Activated naive CD4-positive, alpha-beta T cell treated with anti-CD3 and anti-CD28 coated beads for 36 hours (primary cell): ENCODE data around the gene ADCY7. TPM values are rescaled to one million over a fixed set of nuclear protein-coding genes. Genes with fewer than 3 reads are reported as not detected.

ENCODE experiments used
- CTCF ChIA-PET: fragments of 350-600 bp; sonication (Branson Sonifier 250); formaldehyde crosslinking; loops from one replicate; lab custom pipeline; 2021; ENCODE audit warnings: antibody characterized with exemption; lab: Charles Lee
- DNase-seq: peaks from one replicate; pipeline ENCODE4 v3.0.0-alpha.2; 2020
- H3K27ac Mint-ChIP-seq: one replicate; pipeline ENCODE4 v1.8.0; 2021; ENCODE audit warnings: mild to moderate bottlenecking, mixed read lengths
- H3K27me3 Mint-ChIP-seq: one replicate; pipeline ENCODE4 v1.8.0; 2021; ENCODE audit warnings: low read depth, mixed read lengths
- H3K36me3 Mint-ChIP-seq: one replicate; pipeline ENCODE4 v1.8.0; 2021; ENCODE audit warnings: low read depth, mixed read lengths
- H3K4me1 Mint-ChIP-seq: one replicate; pipeline ENCODE4 v1.8.0; 2021; ENCODE audit warnings: low read depth, mixed read lengths
- H3K4me3 Mint-ChIP-seq: one replicate; pipeline ENCODE4 v1.8.0; 2021; ENCODE audit warnings: mild to moderate bottlenecking, moderate library complexity, mixed read lengths
- H3K9me3 Mint-ChIP-seq: one replicate; pipeline ENCODE4 v1.8.0; 2021; ENCODE audit warnings: mixed read lengths
- intact Hi-C: fragments of 100-400 bp; cut with micrococcal nuclease; formaldehyde crosslinking; loops from one replicate; pipeline ENCODE4 v1.15.1; 2023
- total RNA-seq, 2 experiments: library from RNA; stranded (reverse); gene quantifications; one replicate each; pipeline ENCODE4 v1.2.3, GENCODE V29; 2021

ADCY7 gene
- total RNA-seq, 2 experiments from 2014 or later, result 73.4 to 89.6 TPM

DNA sequence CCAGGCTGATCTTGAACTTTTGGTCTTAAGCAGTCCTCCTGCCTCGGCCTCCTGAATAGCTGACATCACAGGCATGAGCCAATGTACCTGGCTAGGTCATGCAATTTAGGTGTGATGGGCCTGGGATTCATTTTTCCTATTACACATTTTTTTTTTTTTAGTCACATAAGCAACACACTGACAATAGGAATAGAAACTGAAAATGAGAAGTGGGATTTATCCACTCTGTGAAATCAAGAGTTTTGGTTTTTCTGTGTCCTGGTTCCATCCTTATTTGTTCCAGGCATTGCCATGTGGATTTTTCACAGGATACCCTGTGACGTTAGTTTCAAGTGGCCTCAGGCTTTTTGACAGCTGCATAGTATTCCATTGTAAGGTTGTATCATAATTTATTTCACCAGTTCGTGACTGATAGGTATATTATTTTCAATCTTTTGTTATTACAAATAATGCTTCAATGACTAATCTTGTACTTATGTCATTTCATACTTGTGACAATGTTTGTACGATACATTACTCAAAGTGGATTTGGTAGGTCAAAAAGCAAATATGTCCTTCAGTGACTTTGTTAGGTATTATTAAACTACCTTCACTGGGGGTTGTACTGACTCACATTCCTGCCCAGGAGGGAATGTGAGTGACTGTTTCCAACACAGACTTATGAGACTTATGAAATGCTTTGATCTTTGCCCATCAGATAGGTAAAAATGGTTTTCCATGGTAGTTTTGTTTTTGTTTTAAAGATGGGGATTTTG, 10.6 kb downstream of the ADCY7 start:
- Mint-ChIP-seq H3K9me3 (peaks cover 7% of the 10 kb centered on the region), H3K27ac (peak overlapping the region; percentile 81), H3K36me3 (peaks cover 17% of the 10 kb centered on the region), H3K4me3 (peak overlapping the region; percentile 34), H3K4me1 (peaks cover 93% of the 10 kb centered on the region), H3K27me3 (no peaks in the 10 kb centered on the region)
- DNase-seq, result peak; percentile 54
- CTCF ChIA-PET, result interaction anchor here (0.8 to 3.7 kb wide), 5 partner anchors 9 to 80 kb away, joined by 3 to 30 read pairs (median 4); partner anchors contain the start of gene ADCY7
- intact Hi-C loops, result loop anchor here (1.0 to 5.0 kb wide), 11 partner anchors 11 to 488 kb away; partner anchors contain the start of genes ADCY7, CNEP1R1 and NKD1

DNA sequence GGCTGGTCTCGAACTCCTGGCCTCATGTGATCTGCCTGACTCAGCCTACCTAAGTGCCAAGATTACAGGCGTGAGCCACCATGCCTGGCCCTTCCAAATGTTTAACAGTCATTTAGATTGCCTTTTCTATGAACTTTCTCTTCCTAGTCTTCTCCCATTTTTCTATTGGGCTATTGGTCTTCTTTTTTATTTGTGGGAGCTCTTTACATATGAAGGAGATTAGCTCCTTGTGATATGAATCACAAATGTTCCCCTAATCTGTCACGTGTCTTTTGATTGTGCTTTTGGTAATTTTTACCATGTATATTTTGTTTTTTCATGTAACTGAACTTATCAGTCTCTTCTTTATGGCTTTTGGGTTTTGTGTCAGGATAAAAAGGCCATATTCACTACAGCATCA, 11.9 kb downstream of the ADCY7 start:
- peak overlapping the region; percentile 81 for H3K27ac Mint-ChIP-seq
- H3K27me3 Mint-ChIP-seq, result no peaks in the 10 kb centered on the region
- CTCF ChIA-PET, result interaction anchor here (0.6 to 2.1 kb wide), 7 partner anchors 10 to 253 kb away, joined by 3 to 8 read pairs (median 5); partner anchors contain the start of genes ADCY7 and CNEP1R1
- intact Hi-C loops, result loop anchor here (5.0 kb wide), 4 partner anchors 106 to 269 kb away; partner anchors contain the start of genes CNEP1R1 and NKD1
- peaks cover 19% of the 10 kb centered on the region for H3K36me3 Mint-ChIP-seq
- peak overlapping the region; percentile 38 for H3K4me3 Mint-ChIP-seq
- DNase-seq, result no peak
- H3K4me1 Mint-ChIP-seq, result peaks cover 93% of the 10 kb centered on the region
- peaks cover 7% of the 10 kb centered on the region for H3K9me3 Mint-ChIP-seq

DNA sequence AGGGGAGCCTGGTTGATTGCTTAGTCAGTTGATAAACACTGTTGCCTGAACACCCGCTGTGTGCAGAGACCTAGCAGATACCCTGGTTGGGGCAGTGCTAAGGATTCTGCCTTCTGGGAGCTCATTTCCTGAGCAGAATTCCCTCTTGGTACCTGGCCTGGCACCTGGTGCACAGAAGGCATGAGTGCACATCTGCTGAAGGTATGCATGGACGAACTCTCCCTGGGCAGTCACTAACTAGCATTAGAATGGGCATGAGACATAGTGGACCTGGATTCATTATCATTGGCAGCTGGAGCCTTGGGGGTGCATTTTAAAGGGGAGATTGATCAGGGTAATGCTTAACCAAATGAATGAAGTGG, 13.1 kb downstream of the ADCY7 start:
- Mint-ChIP-seq H3K9me3 (peaks cover 7% of the 10 kb centered on the region), H3K27ac (no peak overlapping the region), H3K4me3 (no peak overlapping the region), H3K4me1 (peaks cover 96% of the 10 kb centered on the region), H3K36me3 (peaks cover 14% of the 10 kb centered on the region), H3K27me3 (no peaks in the 10 kb centered on the region)
- DNase-seq, result no peak
- intact Hi-C loops, result loop anchor here (5.0 kb wide), 4 partner anchors 107 to 268 kb away; partner anchors contain the start of genes CNEP1R1 and NKD1
- CTCF ChIA-PET, result interaction anchor here (0.7 to 1.8 kb wide), 8 partner anchors 14 to 470 kb away, joined by 3 to 8 read pairs (median 4); partner anchors contain the start of genes ADCY7 and CNEP1R1

DNA sequence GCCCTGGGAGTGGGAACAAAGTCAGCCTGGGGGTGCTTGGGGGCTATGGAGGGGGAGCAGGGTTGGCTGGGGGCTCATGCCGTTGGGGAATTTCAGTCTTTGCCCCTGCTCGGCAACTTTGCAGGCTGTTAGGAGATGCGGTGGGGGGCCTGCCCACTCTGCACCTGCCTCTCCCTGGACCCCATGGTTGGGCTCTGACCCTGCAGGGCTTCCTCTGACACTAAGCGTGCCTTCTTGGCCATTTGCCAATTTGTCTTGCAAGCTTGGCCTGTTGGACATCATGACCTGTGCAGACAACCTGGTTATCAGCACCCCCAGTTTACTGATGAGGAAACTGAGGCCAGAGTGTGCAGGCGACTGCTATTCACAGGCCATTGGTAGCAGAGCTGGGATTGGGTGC, 14.6 kb downstream of the ADCY7 start:
- CTCF ChIA-PET, result interaction anchor here (1.6 kb wide), 1 partner anchor 33 kb away, joined by 4 read pairs; no protein-coding TSS in a partner anchor
- Mint-ChIP-seq H3K36me3 (peaks cover 18% of the 10 kb centered on the region), H3K4me1 (peaks cover 94% of the 10 kb centered on the region), H3K4me3 (no peak overlapping the region), H3K9me3 (peaks cover 7% of the 10 kb centered on the region), H3K27me3 (no peaks in the 10 kb centered on the region), H3K27ac (no peak overlapping the region)
- no peak for DNase-seq
- intact Hi-C loops, result no loop called here

- intact Hi-C loops, result no loop called here
- no peak for DNase-seq
- Mint-ChIP-seq H3K9me3 (peaks cover 7% of the 10 kb centered on the region), H3K4me1 (peaks cover 90% of the 10 kb centered on the region), H3K27ac (no peak overlapping the region), H3K27me3 (no peaks in the 10 kb centered on the region), H3K36me3 (peaks cover 23% of the 10 kb centered on the region), H3K4me3 (no peak overlapping the region)
- CTCF ChIA-PET, result interaction anchor here (0.5 to 1.2 kb wide), 4 partner anchors 16 to 257 kb away, joined by 3 to 6 read pairs (median 4); partner anchors contain the start of gene CNEP1R1
These were observed 15.1 kb downstream of the ADCY7 start for GRCh38 chr16:50281391-50282009.

DNA sequence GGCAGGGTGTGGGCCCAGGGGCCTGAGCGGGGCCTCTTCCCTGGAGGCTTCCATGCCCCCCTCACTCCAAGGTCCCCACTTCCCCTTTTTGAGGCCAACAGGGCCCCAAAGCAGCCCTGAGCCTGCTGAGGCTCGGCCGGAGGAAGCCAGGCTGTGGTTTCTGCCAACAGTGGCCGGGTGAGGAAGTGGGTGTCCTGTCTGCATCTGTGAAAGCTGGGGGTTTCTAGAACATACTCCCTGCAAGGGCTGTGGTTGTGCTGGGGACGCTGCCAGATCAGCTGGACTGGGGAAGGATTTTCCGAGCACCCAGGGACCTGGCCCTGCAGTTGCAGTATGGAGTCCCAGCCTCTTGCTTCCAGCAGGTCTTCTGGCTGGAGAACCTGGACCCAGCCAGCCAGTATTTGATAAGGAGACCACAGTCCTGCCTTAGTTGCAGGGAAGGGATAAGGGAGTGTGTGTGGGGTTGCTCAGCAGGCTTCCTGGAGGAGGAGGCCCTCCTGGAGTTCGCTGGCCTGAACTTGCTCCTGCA, 15.7 kb downstream of the ADCY7 start:
- intact Hi-C loops, result no loop called here
- peak overlapping the region; percentile 16 for H3K27ac Mint-ChIP-seq
- H3K27me3 Mint-ChIP-seq, result no peaks in the 10 kb centered on the region

GRCh38 chr16:50282955-50283631, 16.7 kb downstream of the ADCY7 start:
- no peak overlapping the region for H3K4me3 Mint-ChIP-seq
- H3K4me1 Mint-ChIP-seq, result peaks cover 79% of the 10 kb centered on the region
- H3K9me3 Mint-ChIP-seq, result peaks cover 5% of the 10 kb centered on the region
- intact Hi-C loops, result no loop called here
- no peaks in the 10 kb centered on the region for H3K27me3 Mint-ChIP-seq
- H3K36me3 Mint-ChIP-seq, result peaks cover 29% of the 10 kb centered on the region
- no peak for DNase-seq
- H3K27ac Mint-ChIP-seq, result no peak overlapping the region
- CTCF ChIA-PET, result interaction anchor here (0.9 to 1.7 kb wide), 5 partner anchors 10 to 74 kb away, joined by 3 to 6 read pairs (median 4); no protein-coding TSS in a partner anchor

More for the DNA sequence above, 15.7 kb downstream of the ADCY7 start:
- H3K4me3 Mint-ChIP-seq, result peak overlapping the region; percentile 39
- CTCF ChIA-PET, result interaction anchor here (0.5 to 1.2 kb wide), 7 partner anchors 16 to 417 kb away, joined by 3 to 6 read pairs (median 4); partner anchors contain the start of gene CNEP1R1
- DNase-seq, result peak; percentile 75
- H3K4me1 Mint-ChIP-seq, result peaks cover 89% of the 10 kb centered on the region
- H3K9me3 Mint-ChIP-seq, result peaks cover 6% of the 10 kb centered on the region
- peaks cover 28% of the 10 kb centered on the region for H3K36me3 Mint-ChIP-seq

DNA sequence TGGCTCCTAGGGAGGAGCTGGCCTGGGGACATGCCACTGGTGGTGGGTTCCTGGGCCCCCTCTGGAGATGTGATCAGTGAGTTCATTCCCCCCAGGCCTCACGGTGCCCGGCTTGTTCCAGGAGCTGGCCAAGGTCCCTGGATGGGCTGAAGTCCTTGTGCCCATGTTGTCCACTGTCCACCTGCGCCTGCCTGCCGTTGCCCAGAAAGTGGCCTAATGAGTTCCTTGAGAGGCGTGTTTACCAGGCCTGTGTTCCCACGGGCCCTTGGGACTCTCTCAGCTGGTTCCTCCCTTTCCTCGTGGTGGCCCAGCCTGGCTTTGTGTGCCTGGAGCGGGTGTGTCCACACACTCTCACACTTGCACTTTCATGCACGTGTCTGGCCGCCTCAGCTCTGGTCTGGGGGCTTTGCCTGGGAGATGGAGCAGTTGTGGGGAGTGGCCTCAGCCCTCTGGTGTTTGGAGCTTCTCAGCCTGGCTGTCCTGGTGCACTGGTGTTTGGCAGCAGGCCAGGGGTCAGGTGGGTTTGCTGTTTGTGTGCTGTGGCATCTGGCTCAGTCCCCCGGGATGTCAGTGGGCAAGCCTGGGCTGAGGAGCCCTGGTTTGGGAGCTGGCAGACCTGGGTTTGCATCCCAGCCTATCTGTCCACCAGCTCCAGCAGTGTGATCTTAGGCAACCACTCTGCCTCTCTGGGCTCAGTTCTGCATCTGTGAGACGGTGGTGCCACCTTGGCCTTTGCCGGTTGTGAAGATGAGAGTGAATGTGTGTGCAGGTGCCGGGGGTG, 18.0 kb downstream of the ADCY7 start:
- Mint-ChIP-seq H3K36me3 (peaks cover 26% of the 10 kb centered on the region), H3K27ac (peak overlapping the region; percentile 26), H3K4me1 (peaks cover 68% of the 10 kb centered on the region), H3K4me3 (no peak overlapping the region), H3K27me3 (no peaks in the 10 kb centered on the region), H3K9me3 (no peaks in the 10 kb centered on the region)
- DNase-seq, result no peak
- CTCF ChIA-PET, result interaction anchor here (1.3 to 1.7 kb wide), 3 partner anchors 10 to 72 kb away, joined by 3 to 6 read pairs (median 6); no protein-coding TSS in a partner anchor
- intact Hi-C loops, result no loop called here

- Mint-ChIP-seq H3K36me3 (peaks cover 29% of the 10 kb centered on the region), H3K4me1 (peaks cover 56% of the 10 kb centered on the region), H3K27ac (peak overlapping the region; percentile 1), H3K9me3 (no peaks in the 10 kb centered on the region), H3K4me3 (no peak overlapping the region), H3K27me3 (no peaks in the 10 kb centered on the region)
- DNase-seq, result no peak
- intact Hi-C loops, result no loop called here
- CTCF ChIA-PET, result interaction anchor here (0.7 kb wide), 1 partner anchor 35 kb away, joined by 4 read pairs; no protein-coding TSS in a partner anchor
These were observed 19.2 kb downstream of the ADCY7 start for GRCh38 chr16:50285406-50286003.

DNA sequence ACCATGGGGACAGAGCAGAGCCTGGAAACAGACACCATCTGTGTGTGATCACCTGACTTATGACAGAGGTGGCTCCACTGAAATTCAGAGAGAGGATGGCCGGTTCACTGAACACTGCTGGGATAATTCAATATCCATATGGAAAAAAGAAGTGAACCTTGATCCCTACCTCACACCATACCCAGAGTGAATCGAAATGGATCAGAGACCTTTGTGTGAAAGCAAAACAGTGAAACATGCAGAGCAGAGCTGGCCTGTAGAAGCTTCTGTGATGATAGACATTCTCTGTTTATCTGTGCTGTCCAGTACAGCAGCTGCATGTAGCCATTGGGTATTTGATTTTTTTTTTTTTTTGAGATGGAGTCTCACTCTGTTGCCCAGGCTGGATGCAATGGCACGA, 20.3 kb downstream of the ADCY7 start:
- Mint-ChIP-seq H3K36me3 (peaks cover 29% of the 10 kb centered on the region), H3K27me3 (no peaks in the 10 kb centered on the region), H3K4me1 (peaks cover 45% of the 10 kb centered on the region), H3K27ac (peak overlapping the region; percentile 13), H3K4me3 (no peak overlapping the region), H3K9me3 (no peaks in the 10 kb centered on the region)
- CTCF ChIA-PET, result interaction anchor here (0.6 kb wide), 1 partner anchor 69 kb away, joined by 3 read pairs; no protein-coding TSS in a partner anchor
- DNase-seq, result no peak
- intact Hi-C loops, result no loop called here
